Activated naive CD4-positive, alpha-beta T cell treated with anti-CD3 and anti-CD28 coated beads for 36 hours (primary cell): Measurements from ENCODE around the gene BIN1. TPM values are rescaled to one million over a fixed set of nuclear protein-coding genes. Genes with fewer than 3 reads are reported as not detected.
A peak's percentile ranks its signal among the peaks of the same experiment; 100 is the strongest.

Experiments used
- CTCF ChIA-PET: fragments of 350-600 bp; sonication (Branson Sonifier 250); formaldehyde crosslinking; loops from one replicate; lab custom pipeline; 2021; ENCODE audit warnings: antibody characterized with exemption; lab: Charles Lee
- DNase-seq: peaks from one replicate; pipeline ENCODE4 v3.0.0-alpha.2; 2020
- H3K27ac Mint-ChIP-seq: one replicate; pipeline ENCODE4 v1.8.0; 2021; ENCODE audit warnings: mild to moderate bottlenecking, mixed read lengths
- H3K27me3 Mint-ChIP-seq: one replicate; pipeline ENCODE4 v1.8.0; 2021; ENCODE audit warnings: low read depth, mixed read lengths
- H3K36me3 Mint-ChIP-seq: one replicate; pipeline ENCODE4 v1.8.0; 2021; ENCODE audit warnings: low read depth, mixed read lengths
- H3K4me1 Mint-ChIP-seq: one replicate; pipeline ENCODE4 v1.8.0; 2021; ENCODE audit warnings: low read depth, mixed read lengths
- H3K4me3 Mint-ChIP-seq: one replicate; pipeline ENCODE4 v1.8.0; 2021; ENCODE audit warnings: mild to moderate bottlenecking, moderate library complexity, mixed read lengths
- H3K9me3 Mint-ChIP-seq: one replicate; pipeline ENCODE4 v1.8.0; 2021; ENCODE audit warnings: mixed read lengths
- intact Hi-C: fragments of 100-400 bp; cut with micrococcal nuclease; formaldehyde crosslinking; loops from one replicate; pipeline ENCODE4 v1.15.1; 2023
- total RNA-seq, 2 experiments: library from RNA; stranded (reverse); gene quantifications; one replicate each; pipeline ENCODE4 v1.2.3, GENCODE V29; 2021

The BIN1 gene
- total RNA-seq, 2 experiments from 2014 or later, result 50.4 to 51.1 TPM

DNA sequence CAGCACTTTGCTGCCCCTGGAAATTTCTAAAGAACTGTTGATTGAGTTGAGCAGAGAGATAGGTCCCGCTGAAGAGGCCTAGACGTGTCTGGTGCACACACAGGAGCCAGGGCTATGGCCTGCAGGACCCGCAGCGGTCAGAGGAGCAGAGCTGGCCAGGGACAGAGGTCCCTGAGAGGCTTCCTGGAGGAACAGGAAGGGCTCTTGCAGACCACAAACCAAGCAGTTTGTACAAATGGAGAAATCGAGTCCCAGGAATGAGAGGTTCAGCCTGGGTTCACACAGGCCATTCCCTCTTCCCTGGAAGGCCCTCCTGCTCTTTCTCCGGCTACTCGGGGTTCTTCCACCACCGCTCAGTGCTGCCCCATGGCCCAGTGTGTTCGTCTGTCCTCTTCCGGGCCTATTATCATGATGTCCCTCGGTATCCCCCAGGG lies 1.2 kb upstream of the BIN1 start:
- Mint-ChIP-seq H3K27ac (no peak overlapping the region), H3K9me3 (no peaks in the 10 kb centered on the region), H3K4me1 (peaks cover 3% of the 10 kb centered on the region), H3K4me3 (peak overlapping the region; percentile 37), H3K27me3 (peaks cover 9% of the 10 kb centered on the region), H3K36me3 (no peaks in the 10 kb centered on the region)
- CTCF ChIA-PET, result interaction anchor here (1.6 kb wide), 1 partner anchor 40 kb away, joined by 6 read pairs; no protein-coding TSS in a partner anchor
- no peak for DNase-seq
- intact Hi-C loops, result no loop called here

DNA sequence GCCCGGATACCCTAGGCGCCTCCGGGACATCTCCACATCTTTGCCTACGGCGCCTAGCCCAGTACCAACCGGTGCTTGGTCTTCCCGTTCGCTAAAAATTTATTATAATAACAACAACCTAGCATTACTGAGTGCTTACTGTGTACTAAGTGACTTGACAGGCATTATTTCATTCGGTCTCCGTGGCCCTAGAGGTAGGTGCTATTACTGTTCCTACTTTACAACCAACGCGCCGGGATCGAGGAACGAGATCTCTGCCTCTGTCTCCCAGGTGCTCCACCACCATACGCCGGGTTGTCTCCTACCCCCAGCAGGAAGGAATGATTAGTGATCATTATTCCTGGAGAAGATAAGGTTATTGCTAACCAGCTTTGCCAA lies 657 bp upstream of the BIN1 start:
- no peaks in the 10 kb centered on the region for H3K36me3 Mint-ChIP-seq
- H3K27me3 Mint-ChIP-seq, result peaks cover 9% of the 10 kb centered on the region
- no peaks in the 10 kb centered on the region for H3K9me3 Mint-ChIP-seq
- peak overlapping the region; percentile 72 for H3K4me3 Mint-ChIP-seq
- H3K4me1 Mint-ChIP-seq, result peaks cover 3% of the 10 kb centered on the region
- no peak overlapping the region for H3K27ac Mint-ChIP-seq
- CTCF ChIA-PET, result interaction anchor here (1.6 kb wide), 1 partner anchor 40 kb away, joined by 6 read pairs; no protein-coding TSS in a partner anchor
- intact Hi-C loops, result loop anchor here (1.0 to 2.0 kb wide), 5 partner anchors 27 to 419 kb away; partner anchors contain the start of gene IWS1
- no peak for DNase-seq

DNA sequence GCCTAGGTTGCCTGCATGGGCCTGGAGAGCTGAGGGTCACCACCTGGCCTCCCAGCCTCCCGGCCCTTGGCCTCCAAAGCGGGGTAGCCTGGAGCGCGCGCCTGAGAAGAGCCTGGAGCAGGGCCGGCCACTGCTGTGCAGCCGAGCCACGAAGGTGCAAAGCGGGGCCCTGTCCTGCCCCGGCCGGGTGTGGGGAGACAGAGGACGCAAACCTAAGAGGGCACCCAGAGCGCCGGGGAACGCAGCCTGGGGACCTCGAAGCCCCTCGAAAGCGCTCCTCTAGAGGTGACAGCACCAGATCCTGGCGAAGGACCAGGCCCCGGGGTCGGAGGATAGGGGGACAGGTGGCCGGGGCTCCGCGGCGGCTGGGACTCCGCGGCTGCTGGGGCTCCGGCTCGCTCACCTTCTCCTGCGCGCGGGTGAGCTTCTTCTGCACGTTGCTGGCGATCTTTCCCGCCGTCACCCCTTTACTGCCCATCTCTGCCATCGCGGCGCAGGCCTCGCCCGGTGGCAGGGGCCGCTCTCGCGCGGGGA lies 430 bp downstream of the BIN1 start:
- no peaks in the 10 kb centered on the region for H3K36me3 Mint-ChIP-seq
- intact Hi-C loops, result loop anchor here (2.0 kb wide), 1 partner anchor 282 kb away; no protein-coding TSS in a partner anchor
- H3K27me3 Mint-ChIP-seq, result peaks cover 9% of the 10 kb centered on the region
- peak overlapping the region; percentile 63 for H3K4me3 Mint-ChIP-seq
- DNase-seq, result no peak
- CTCF ChIA-PET, result no interaction called here
- H3K4me1 Mint-ChIP-seq, result peaks cover 3% of the 10 kb centered on the region
- H3K9me3 Mint-ChIP-seq, result no peaks in the 10 kb centered on the region
- H3K27ac Mint-ChIP-seq, result no peak overlapping the region

DNA sequence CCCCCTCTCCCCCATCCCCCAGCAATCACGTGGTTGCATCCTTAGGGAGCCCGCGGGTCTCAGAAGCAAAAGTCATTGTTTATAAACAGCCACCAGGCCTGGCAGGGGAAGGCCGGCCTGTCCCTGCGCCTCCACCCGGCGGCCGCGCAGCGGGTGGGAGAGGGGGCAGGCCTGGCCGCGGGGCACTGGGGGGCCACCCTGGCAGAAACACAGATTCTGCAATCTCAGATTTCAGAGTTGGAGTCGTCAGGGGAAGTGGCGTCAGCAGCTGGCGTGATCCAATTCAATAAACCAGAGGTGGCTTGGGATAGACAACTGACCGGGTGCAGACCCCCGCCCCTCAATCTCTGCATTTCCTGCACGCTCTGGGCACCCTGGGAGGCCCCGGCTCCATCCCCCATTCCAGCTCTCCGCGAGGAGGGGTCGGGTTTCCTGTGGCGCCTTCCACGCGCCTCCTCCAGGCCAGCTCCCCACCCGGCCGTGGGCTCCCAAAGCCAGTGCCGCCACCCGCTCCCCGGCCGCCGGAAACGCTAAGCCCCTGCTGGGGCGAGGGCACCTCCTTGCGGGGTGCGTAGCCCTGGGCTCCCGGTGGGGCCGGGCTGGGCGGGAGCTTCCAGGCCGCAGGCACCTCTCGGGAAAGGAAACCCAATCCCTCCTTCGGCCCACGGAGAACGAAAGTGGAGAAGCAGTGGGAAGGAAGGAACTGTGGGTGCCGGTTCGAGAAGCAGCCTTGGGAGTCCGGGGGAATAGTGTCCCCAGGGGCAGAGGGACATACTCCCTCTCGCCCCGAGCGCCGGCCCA lies 1.1 kb downstream of the BIN1 start:
- peaks cover 3% of the 10 kb centered on the region for H3K4me1 Mint-ChIP-seq
- CTCF ChIA-PET, result interaction anchor here (0.5 to 1.1 kb wide), 2 partner anchors 38 to 175 kb away, joined by 3 read pairs; no protein-coding TSS in a partner anchor
- H3K9me3 Mint-ChIP-seq, result no peaks in the 10 kb centered on the region
- peak overlapping the region; percentile 63 for H3K4me3 Mint-ChIP-seq
- DNase-seq, result no peak
- H3K36me3 Mint-ChIP-seq, result no peaks in the 10 kb centered on the region
- peaks cover 9% of the 10 kb centered on the region for H3K27me3 Mint-ChIP-seq
- intact Hi-C loops, result loop anchor here (2.0 kb wide), 1 partner anchor 283 kb away; no protein-coding TSS in a partner anchor
- no peak overlapping the region for H3K27ac Mint-ChIP-seq

DNA sequence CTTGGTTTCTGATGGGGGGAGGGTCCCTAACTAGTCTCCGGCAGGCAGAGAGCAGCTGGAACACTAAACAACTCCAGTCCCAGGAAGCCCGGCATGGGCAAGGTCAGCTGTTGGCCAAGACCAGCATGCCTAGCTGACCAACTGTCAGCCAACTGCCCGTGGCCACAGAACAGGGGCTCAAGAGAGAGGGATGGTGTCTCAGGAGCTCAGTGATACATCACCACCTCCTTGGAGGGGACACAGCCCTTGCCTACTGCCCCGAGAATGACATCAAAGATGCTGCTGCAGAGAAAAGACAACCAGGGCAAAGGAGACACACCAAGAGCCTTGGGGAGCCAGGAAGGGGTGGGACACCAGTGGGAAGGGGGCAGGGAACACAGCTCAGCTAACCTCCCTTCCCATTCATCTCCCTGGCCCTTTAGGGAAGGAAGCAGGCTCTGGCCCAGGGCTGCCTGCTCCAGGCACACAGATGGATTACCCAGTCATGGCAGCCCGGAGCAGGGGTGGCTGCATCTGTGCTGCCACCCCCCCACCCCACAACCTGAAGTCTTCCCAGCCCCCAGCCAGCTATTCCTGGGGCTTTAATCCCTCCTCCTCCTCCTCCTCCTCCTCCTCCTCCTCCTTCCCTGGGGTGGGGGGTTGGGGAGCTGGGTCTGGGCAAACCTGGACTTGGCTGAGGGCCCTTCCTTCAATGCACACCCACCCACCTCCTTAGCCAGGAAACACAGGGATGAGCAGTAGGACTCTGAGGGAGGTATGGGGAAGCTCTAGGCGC lies 1.9 kb downstream of the BIN1 start:
- Mint-ChIP-seq H3K36me3 (no peaks in the 10 kb centered on the region), H3K27me3 (peaks cover 9% of the 10 kb centered on the region), H3K4me1 (peaks cover 3% of the 10 kb centered on the region), H3K4me3 (no peak overlapping the region), H3K27ac (no peak overlapping the region), H3K9me3 (no peaks in the 10 kb centered on the region)
- CTCF ChIA-PET, result interaction anchor here (0.5 to 1.5 kb wide), 3 partner anchors 8 to 174 kb away, joined by 3 to 4 read pairs (median 3); no protein-coding TSS in a partner anchor
- intact Hi-C loops, result no loop called here
- DNase-seq, result no peak

DNA sequence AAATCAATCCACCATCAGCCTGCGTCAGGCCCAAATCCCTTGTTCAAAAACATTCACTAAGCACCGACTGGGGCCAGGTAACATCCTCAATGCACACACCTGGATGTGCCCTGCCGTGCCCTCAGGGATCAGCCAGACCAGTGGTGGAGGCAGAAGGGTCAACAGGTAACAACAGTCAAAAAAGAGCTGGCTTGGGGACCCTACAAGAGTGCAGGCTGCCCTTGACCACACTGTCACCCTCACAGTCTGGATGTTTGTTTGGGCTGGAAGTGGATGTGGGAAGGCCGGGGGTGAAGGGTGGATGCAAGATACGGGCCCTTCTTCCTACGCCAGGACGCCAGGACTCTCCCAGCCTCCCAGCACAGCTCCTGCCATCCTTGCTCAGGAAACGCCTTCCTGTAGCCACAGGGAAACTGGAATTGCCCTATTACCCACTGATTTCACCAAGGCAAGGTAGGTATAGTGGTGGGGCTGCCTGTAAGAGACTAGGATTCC lies 2.7 kb downstream of the BIN1 start:
- CTCF ChIA-PET, result interaction anchor here (1.5 kb wide), 1 partner anchor 9 kb away, joined by 4 read pairs; no protein-coding TSS in a partner anchor
- Mint-ChIP-seq H3K36me3 (no peaks in the 10 kb centered on the region), H3K4me1 (peaks cover 3% of the 10 kb centered on the region), H3K27ac (no peak overlapping the region), H3K27me3 (peaks cover 9% of the 10 kb centered on the region), H3K4me3 (no peak overlapping the region), H3K9me3 (no peaks in the 10 kb centered on the region)
- intact Hi-C loops, result no loop called here
- no peak for DNase-seq

DNA sequence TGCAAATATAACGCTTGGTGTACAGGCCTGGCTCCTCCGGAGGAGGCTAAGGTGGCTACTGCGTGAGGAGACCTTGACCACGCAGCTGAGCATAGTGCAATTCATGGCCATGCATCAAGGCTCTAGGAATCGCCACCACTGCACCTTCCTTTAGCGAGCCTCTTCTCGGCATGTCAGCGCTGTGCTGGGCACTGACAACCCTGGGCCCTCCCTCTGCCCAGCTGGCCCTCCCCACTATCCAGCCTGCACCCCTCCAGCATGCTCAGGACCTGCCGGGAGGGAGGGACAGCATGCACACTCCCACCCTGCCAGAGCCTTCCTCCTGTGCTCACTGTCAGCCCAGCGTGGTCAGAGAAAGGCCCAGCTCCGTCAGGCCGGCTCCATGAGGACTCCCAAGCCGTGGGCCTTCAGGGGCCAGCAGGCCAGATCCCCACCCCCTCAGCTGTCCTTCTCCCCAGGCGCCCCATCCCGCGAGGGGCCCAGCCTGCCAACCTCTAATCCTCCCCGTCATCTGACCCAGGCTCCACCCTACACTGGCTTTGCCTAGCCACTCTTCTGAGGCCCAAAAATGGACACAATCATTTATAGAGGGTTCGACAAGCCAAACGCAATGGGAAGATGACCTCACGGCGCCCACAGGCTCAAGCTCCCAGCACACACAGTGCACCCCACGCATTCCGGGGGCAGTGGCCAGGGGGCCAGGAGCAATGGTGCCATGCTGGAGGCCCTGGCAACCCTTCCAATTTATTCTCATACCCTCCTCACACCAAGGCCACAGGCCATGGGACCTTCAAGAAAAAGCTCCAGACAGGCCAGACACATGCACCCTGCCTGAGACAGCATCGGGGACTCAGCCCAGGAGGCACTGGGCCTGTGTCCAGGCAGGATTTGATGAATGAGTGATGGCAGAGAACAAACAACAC lies 3.5 kb downstream of the BIN1 start:
- no peak for DNase-seq
- intact Hi-C loops, result no loop called here
- H3K36me3 Mint-ChIP-seq, result no peaks in the 10 kb centered on the region
- no peak overlapping the region for H3K27ac Mint-ChIP-seq
- H3K9me3 Mint-ChIP-seq, result no peaks in the 10 kb centered on the region
- H3K4me3 Mint-ChIP-seq, result no peak overlapping the region
- CTCF ChIA-PET, result interaction anchor here (1.5 kb wide), 1 partner anchor 10 kb away, joined by 4 read pairs; no protein-coding TSS in a partner anchor
- H3K4me1 Mint-ChIP-seq, result peaks cover 3% of the 10 kb centered on the region
- peaks cover 9% of the 10 kb centered on the region for H3K27me3 Mint-ChIP-seq

DNA sequence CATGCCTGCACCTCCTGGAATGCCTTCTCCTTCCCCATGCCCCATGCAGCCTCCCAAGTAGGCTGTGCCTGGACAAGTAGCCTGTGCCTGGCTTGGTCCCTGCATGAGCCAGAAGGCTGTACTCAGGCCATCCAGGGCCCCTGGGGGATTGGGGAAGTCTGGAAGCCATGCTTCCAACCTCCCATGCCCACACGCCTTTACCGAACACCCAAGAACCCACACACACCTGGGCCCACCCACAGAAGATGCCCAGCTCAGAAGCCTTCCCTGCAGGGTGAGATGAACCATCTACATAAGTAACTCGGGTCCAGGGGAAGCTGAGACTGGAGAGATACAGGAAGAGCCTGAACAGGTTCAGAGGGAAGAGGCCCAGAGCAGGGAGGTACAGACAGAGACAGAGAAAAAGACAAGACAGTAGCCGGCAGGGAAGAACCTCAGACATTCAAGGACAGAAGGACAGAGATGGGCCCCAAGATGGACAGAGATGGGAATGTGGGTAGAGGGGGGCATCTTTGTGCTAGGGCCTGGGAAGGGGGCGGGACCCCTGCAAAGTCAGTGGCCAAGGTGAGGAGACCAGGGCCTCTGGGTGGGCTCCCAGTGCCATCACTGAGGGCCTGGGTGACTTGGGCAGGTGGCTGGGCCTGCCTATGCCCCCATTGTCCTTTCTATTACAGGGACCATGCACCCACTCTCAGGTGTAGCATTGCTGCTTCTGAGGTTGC lies 4.3 kb downstream of the BIN1 start:
- intact Hi-C loops, result no loop called here
- CTCF ChIA-PET, result interaction anchor here (1.6 kb wide), 1 partner anchor 35 kb away, joined by 4 read pairs; no protein-coding TSS in a partner anchor
- Mint-ChIP-seq H3K27ac (no peak overlapping the region), H3K4me1 (peaks cover under 1% of the 10 kb centered on the region), H3K9me3 (no peaks in the 10 kb centered on the region), H3K4me3 (no peak overlapping the region), H3K36me3 (no peaks in the 10 kb centered on the region), H3K27me3 (peaks cover 7% of the 10 kb centered on the region)
- no peak for DNase-seq

DNA sequence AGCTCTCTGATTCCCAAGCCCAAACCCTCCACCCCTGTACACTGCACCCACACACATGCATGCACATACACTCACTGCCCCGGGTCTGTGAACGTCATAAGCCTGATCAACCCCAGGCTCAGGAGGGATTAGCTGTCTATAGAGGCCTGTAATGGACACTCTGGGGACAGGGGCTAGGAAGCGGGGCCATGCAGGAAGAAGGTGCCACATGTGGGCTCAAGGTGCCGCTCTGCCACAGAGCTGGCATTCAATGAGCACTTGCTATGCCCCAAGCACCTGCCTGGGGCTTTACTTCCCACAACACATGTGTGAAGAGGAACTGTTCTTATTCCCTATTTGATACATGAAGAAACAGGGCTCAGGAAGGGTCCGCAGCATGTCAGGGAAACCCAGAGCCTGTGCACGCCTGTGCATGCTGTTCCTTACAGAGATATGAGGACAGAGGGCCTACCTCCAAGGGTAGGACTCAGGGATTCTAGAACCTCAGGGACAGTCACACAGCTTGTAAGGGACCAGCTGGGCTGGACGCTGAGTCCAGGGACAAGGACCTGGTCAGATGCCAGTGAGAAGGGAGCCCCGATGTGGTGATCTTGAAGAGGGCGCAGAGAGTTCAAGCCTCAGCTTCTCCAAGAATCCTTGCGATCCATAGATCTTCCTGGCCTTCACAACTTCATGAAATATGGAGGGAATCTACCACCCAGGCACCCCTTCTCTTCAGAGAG lies 5.0 kb downstream of the BIN1 start:
- CTCF ChIA-PET, result interaction anchor here (1.6 kb wide), 1 partner anchor 34 kb away, joined by 4 read pairs; no protein-coding TSS in a partner anchor
- no peak for DNase-seq

DNA sequence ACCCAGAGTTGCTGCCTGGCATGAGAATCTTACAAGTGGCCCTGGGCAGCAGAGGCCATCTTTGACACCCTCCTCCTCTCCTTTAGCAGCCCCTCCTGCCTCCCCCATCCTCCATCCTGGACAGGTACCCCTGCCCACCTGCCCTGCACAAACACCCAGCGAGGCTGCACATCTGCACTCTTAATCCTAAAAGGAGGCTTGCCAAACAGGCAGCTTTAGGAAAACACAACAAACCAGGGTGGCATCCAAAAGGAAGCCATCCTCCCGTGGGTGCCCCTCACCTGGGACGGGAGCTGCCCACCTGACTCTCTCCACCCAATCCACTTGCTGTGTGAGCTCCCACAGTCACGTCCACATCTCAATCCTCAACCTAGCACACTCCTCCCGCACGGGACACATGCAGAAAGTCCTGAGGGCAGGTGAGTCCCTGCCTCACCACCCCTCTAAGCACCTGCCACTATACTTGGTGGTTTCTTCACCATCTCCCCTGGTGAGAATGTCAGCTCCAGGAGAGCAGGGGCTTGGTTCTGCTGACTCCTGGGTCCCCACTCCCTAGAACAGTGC lies 5.8 kb downstream of the BIN1 start:
- no peak for DNase-seq
- Mint-ChIP-seq H3K4me1 (no peaks in the 10 kb centered on the region), H3K9me3 (no peaks in the 10 kb centered on the region), H3K27me3 (peaks cover 6% of the 10 kb centered on the region), H3K27ac (no peak overlapping the region), H3K36me3 (no peaks in the 10 kb centered on the region), H3K4me3 (no peak overlapping the region)
- CTCF ChIA-PET, result interaction anchor here (1.6 kb wide), 1 partner anchor 33 kb away, joined by 4 read pairs; no protein-coding TSS in a partner anchor
- intact Hi-C loops, result no loop called here

More for the DNA sequence above, 5.0 kb downstream of the BIN1 start:
- Mint-ChIP-seq H3K36me3 (no peaks in the 10 kb centered on the region), H3K27ac (no peak overlapping the region), H3K4me1 (no peaks in the 10 kb centered on the region), H3K4me3 (no peak overlapping the region), H3K27me3 (peaks cover 6% of the 10 kb centered on the region), H3K9me3 (no peaks in the 10 kb centered on the region)
- intact Hi-C loops, result no loop called here
